IPS-11a (cell line): ENCODE data around the gene ZCWPW1.
"Not testable (repeated sequence)": the region's sequence is repeated elsewhere in the genome, so short reads cannot be mapped to it uniquely, and the experiment has no call there.

Source experiments
- H3K4me3 ChIP-seq: one replicate; pipeline ENCODE4 v1.5.1; 2013; ENCODE audit warnings: low read depth, low read length, control low read depth

Gene ZCWPW1

DNA sequence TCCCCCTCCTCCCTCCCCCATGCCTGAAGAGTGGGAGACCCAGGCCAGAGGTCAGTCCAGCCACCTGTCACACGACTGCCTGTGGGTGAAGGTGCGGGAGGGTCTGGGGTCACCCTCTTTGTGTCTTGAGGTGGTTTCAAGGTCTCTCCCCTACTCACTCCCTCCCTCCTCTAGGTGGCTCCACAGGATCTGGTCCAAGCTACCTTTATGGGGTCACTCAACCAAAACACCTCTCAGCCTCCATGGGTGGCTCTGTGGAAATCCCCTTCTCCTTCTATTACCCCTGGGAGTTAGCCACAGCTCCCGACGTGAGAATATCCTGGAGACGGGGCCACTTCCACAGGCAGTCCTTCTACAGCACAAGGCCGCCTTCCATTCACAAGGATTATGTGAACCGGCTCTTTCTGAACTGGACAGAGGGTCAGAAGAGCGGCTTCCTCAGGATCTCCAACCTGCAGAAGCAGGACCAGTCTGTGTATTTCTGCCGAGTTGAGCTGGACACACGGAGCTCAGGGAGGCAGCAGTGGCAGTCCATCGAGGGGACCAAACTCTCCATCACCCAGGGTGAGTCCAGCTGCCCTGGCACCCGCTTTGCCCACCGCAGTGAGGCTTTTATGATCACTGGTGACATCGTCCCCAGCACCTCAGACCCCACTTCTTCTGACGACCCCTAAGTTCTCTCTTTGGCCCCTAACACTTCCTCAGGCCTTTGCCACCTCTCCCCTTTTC lies 54.5 kb downstream of the ZCWPW1 start:
- not testable (repeated sequence) for H3K4me3 ChIP-seq

- no peak within 1 kb of the TSS for H3K4me3 ChIP-seq
These were observed 55.2 kb downstream of the ZCWPW1 start, which contains the start of gene PILRA for GRCh38 chr7:100373261-100373831. Gene PILRA (plus strand): TSS chr7:100373487. CDS start chr7:100373657, 170 bp downstream.

DNA sequence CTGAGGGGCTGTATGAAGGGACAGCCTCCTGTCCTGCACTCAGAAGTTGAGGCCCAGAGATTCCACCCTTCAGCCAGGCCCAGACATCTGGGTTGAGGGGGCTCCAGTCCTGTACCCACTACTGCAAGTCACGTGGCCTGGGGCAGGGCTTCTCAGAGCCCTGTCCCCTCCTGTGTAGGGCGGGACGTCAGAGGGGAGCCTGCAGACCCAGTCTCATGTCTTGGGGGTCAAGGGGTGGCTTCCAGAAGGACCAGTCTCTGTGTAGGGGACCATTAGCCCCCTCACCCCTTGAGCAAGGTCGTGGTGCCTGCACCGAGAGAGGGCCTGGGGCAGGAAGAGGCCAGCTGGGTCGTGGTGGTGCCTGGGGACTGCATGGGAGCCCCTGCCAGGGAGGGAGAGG lies 55.8 kb downstream of the ZCWPW1 start:
- H3K4me3 ChIP-seq: no peak overlapping the region

DNA sequence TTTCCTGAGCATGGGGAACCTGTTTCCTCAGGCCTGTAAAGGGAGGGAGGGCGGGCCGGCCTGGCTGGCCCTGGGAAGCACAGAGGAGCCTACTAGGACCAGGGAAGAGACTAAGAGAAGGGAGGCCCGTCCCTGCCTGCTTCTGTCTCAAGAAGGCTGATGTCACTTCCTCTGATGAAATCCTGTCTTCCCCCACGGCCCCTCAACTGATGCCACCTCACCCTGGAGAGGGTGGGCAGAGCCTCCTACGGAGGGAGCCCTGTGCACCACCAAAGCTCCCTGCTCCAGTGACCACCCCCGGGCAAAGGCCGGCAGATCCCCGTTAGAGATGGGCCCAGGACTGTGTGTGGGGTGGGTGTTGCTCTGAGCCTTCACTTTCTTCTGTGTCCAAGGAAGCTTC lies 56.2 kb downstream of the ZCWPW1 start:
- H3K4me3 ChIP-seq: no peak overlapping the region

- no peak overlapping the region for H3K4me3 ChIP-seq
These were observed 56.8 kb downstream of the ZCWPW1 start for GRCh38 chr7:100371561-100372171.

DNA sequence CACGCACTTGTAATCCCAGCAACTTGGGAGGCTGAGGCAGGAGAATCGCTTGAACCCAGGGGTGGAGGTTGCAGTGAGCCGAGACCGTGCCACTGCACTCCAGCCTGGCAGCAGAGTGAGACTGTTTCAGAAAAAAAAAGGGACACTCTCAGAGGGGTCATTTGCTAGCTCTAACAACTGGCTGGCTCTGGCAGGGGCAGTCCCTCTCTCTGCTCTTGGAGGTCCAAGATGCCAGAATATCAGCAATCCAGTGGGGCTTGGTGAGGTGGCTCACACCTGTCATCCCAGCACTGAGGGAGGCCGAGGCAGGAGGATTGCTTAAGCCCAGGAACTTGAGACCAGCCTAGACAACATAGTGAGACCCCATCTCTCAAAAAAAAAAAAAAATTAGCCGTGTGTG lies 57.8 kb downstream of the ZCWPW1 start:
- no peak overlapping the region for H3K4me3 ChIP-seq

- H3K4me3 ChIP-seq: no peak overlapping the region
These were observed 58.2 kb downstream of the ZCWPW1 start for GRCh38 chr7:100370303-100370702.

DNA sequence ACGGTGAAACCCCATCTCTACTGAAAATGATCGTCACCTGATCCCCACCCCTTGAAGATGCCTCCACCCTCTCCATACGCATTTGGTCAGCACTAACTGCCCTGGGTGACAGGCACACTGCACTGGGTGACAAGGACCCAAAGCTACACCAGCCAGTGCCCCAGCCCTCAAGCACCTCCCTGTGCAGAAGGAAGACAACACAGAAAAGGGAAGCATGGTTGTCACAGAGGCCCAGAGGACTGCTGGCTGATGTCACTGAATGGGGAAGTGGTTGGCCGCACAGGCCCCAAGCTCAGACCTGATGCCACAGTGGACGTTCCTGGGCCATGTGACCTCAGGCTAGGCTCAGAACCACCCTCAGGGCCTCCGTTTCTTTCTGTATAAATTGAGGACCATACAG lies 59.4 kb downstream of the ZCWPW1 start:
- H3K4me3 ChIP-seq: no peak overlapping the region

- no peak overlapping the region for H3K4me3 ChIP-seq
These were observed 60.6 kb downstream of the ZCWPW1 start for GRCh38 chr7:100367676-100368613.

GRCh38 chr7:100367251-100367620 lies 61.3 kb downstream of the ZCWPW1 start:
- no peak overlapping the region for H3K4me3 ChIP-seq

- no peak overlapping the region for H3K4me3 ChIP-seq
These were observed 61.9 kb downstream of the ZCWPW1 start for GRCh38 chr7:100366411-100367250.

- not testable (repeated sequence) for H3K4me3 ChIP-seq
These were observed 62.5 kb downstream of the ZCWPW1 start for GRCh38 chr7:100365998-100366367.

DNA sequence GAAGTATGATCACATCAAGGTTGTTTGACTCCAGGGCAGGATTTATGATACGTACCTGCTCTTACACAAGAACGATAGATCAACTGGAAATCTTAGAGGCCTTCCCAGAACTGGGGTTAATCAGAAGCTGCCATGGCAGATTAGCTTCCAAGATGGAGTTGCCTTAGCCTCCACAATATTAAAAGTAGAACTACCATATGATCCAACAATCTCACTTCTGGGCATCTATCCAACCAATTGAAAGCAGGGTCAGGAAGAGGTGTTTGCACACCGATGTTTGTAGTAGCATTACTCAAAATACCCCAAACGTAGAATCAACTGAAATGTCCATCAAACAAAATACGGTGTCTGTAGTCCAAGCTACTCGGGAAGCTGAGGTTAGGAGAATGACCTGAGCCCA lies 64.0 kb downstream of the ZCWPW1 start:
- no peak overlapping the region for H3K4me3 ChIP-seq

- not testable (repeated sequence) for H3K4me3 ChIP-seq
These were observed 64.7 kb downstream of the ZCWPW1 start for GRCh38 chr7:100363797-100364196.

GRCh38 chr7:100363098-100363497 lies 65.4 kb downstream of the ZCWPW1 start:
- H3K4me3 ChIP-seq: no peak overlapping the region

GRCh38 chr7:100360135-100360854 lies 68.2 kb downstream of the ZCWPW1 start:
- H3K4me3 ChIP-seq: no peak overlapping the region

GRCh38 chr7:100358857-100359212 lies 69.7 kb downstream of the ZCWPW1 start:
- H3K4me3 ChIP-seq: no peak overlapping the region

- H3K4me3 ChIP-seq: no peak within 1 kb of the TSS
These were observed 70.3 kb downstream of the ZCWPW1 start, which contains the start of gene PILRB for GRCh38 chr7:100358027-100358856. Gene PILRB (plus strand): TSS chr7:100358117. CDS start chr7:100358303, 186 bp downstream.

DNA sequence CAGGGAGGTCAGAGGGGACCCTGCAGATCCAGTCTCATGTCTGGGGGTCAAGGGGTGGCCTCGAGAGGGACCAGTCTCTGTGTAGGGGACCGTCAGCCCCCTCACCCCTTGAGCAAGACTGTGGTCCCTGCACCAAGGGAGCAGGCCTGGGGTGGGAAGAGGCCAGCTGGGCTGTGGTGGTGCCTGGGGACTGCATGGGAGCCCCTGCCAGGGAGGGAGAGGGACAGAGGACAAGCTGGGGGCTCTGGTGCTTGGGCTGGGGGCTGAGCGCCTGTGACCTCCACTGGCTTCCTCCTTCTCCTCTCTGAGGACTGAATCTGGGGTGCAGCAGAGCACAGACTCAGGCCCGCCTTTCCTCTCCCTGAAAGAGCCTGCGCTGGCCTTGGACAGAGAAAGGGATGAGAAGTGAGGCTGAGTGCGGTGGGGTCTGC lies 71.4 kb downstream of the ZCWPW1 start:
- H3K4me3 ChIP-seq: no peak overlapping the region
